K562 (cell line): ENCODE measurements around the gene ASPRV1. TPM values are rescaled to one million over a fixed set of nuclear protein-coding genes. Genes with fewer than 3 reads are reported as not detected.
A peak's percentile ranks its signal among the peaks of the same experiment; 100 is the strongest.

Experiments
- CTBP1 ChIP-seq: fragments of 450-650 bp; IDR thresholded peaks from 2 replicates; pipeline ENCODE4 v1.6.1; 2016; ENCODE audit warnings: borderline replicate concordance
- ELF4 ChIP-seq: fragments of 450-650 bp; formaldehyde crosslinking; IDR thresholded peaks from 2 replicates; pipeline ENCODE4 v1.4.0; 2022; ENCODE audit warnings: missing genetic modification characterization
- ESRRA ChIP-seq: fragments of 450-650 bp; IDR thresholded peaks from 2 replicates; pipeline ENCODE4 v1.6.1; 2014; ENCODE audit warnings: low read depth, mild to moderate bottlenecking, moderate library complexity, borderline replicate concordance
- FOSL1 ChIP-seq: fragments of 200-800 bp; sonication (Bioruptor generic); conservative IDR thresholded peaks from 2 replicates; pipeline ENCODE4 v1.6.1; 2016; ENCODE audit warnings: missing genetic modification characterization, missing compliant biosample characterization
- FOXA1 ChIP-seq: fragments of 450-650 bp; IDR thresholded peaks from 2 replicates; pipeline ENCODE4 v1.6.1; 2016; ENCODE audit warnings: mild to moderate bottlenecking, borderline replicate concordance
- FOXK1 ChIP-seq: sonication (generic); formaldehyde crosslinking; IDR thresholded peaks from 2 replicates; pipeline ENCODE4 v1.8.0; 2022; ENCODE audit warnings: missing genetic modification reagents, mild to moderate bottlenecking, borderline replicate concordance
- HDAC1 ChIP-seq, 2 experiments: fragments of 450-650 bp; IDR thresholded peaks; 2 replicates each; pipeline ENCODE4 v1.6.1; 2016 to 2017; ENCODE audit warnings: inconsistent platforms in 1 of 2, mild to moderate bottlenecking in 1 of 2, moderate library complexity in 1 of 2
- HNRNPL ChIP-seq: fragments of 200-400 bp; formaldehyde crosslinking; IDR thresholded peaks from 2 replicates; pipeline ENCODE4 v1.6.1; 2017; ENCODE audit warnings: low read depth, mild to moderate bottlenecking, low read length
- MYC ChIP-seq, 2 experiments: fragments of 250-450 bp in 1 of 2; sonication (Bioruptor Pico) in 1 of 2; IDR thresholded peaks; 2 replicates each; pipeline versions ENCODE4 v1.5.1 to v1.6.1; 2012 to 2021; ENCODE audit warnings: low read depth in 2 of 2, borderline replicate concordance in 1 of 2, improper control_type of control experiment in 1 of 2, low read length in 1 of 2, mild to moderate bottlenecking in 1 of 2, moderate library complexity in 1 of 2
- NCOA4 ChIP-seq: fragments of 450-650 bp; IDR thresholded peaks from 2 replicates; pipeline ENCODE4 v1.6.1; 2018; ENCODE audit warnings: mild to moderate bottlenecking; ENCODE audit not compliant: partially characterized antibody
- NFYB ChIP-seq: IDR thresholded peaks from 2 replicates; pipeline ENCODE4 v1.6.1; 2011; ENCODE audit warnings: mild to moderate bottlenecking, moderate library complexity; ENCODE audit not compliant: insufficient read length; ENCODE audit errors: extremely low read depth
- RERE ChIP-seq: sonication (generic); formaldehyde crosslinking; IDR thresholded peaks from 2 replicates; pipeline ENCODE4 v1.8.0; 2023; ENCODE audit warnings: missing genetic modification reagents, mild to moderate bottlenecking, borderline replicate concordance
- TRIM25 ChIP-seq: fragments of 450-650 bp; IDR thresholded peaks from 2 replicates; pipeline ENCODE4 v1.7.0; 2016; ENCODE audit warnings: borderline replicate concordance
- XRCC5 ChIP-seq: fragments of 200-400 bp; formaldehyde crosslinking; IDR thresholded peaks from 2 replicates; pipeline ENCODE4 v1.6.1; 2017; ENCODE audit warnings: low read depth, mild to moderate bottlenecking, low read length
- ZFX ChIP-seq: sonication (generic); formaldehyde crosslinking; IDR thresholded peaks from 2 replicates; pipeline ENCODE4 v1.8.0; 2022; ENCODE audit warnings: mild to moderate bottlenecking, missing genetic modification reagents, moderate library complexity
- ZMIZ1 ChIP-seq, 2 experiments: fragments of 150-350 bp in 1 of 2; IDR thresholded peaks; 2 replicates each; pipeline ENCODE4 v1.6.1; 2012 to 2016; ENCODE audit warnings: low read depth in 2 of 2, low read length in 2 of 2, mild to moderate bottlenecking in 1 of 2, moderate library complexity in 1 of 2
- ZNF561 ChIP-seq: fragments of 450-650 bp; formaldehyde crosslinking; conservative IDR thresholded peaks from 2 replicates; pipeline ENCODE4 v1.4.0; 2020; ENCODE audit warnings: mild to moderate bottlenecking, moderate library complexity
- polyA plus RNA-seq, 8 experiments: library from polyadenylated mRNA; depleted of rRNA in 4 of 8; stranded (reverse) in 5 of 8; unstranded in 3 of 8; fragments of >200 nt; fragmentation: Nextera tagmentation in 2 of 8; fragmentation: Illumina TruSeq in 1 of 8; extraction: Ambion mirVana in 2 of 8; extraction: Trizol in 1 of 8; gene quantifications; 2 replicates each; pipeline versions ENCODE4 v1.2.1 to v1.2.3, GENCODE V29; 2011 to 2014; ENCODE audit warnings: inconsistent platforms in 1 of 8, missing spikeins in 1 of 8
- total RNA-seq, 7 experiments: library from RNA; depleted of rRNA in 6 of 7; stranded (reverse); fragments of >200 nt in 6 of 7; fragmentation: Illumina TruSeq in 2 of 7; extraction: Trizol in 2 of 7; gene quantifications; 2 replicates each; pipeline versions ENCODE4 v1.2.1 to v1.2.3, GENCODE V29; 2011 to 2021; ENCODE audit warnings: low replicate concordance in 1 of 7

ASPRV1 gene
- total and polyA plus RNA-seq, 9 of the 15 experiments (the other 6 are each of a cell fraction or from before 2014, with no cell fraction given) = 0.17 to 0.72 (median 0.47) TPM; not detected in 1

GRCh38 chr2:70010576-70011111, 49.2 kb upstream of the ASPRV1 start (continued):
- no peak for TF ChIP-seq ZMIZ1 (IDR thresholded peaks at IDR 0.05; ENCODE audit: low read depth in 2 of 2, low read length in 2 of 2)
- TF ChIP-seq MYC (IDR thresholded peaks at IDR 0.05; ENCODE audit: low read depth, low read length) = no peak
- no peak for TF ChIP-seq MYC (CRISPR knock-in tag; IDR thresholded peaks at IDR 0.05; ENCODE audit: borderline replicate concordance, low read depth)
- TF ChIP-seq ZNF561 = no peak
- TF ChIP-seq FOXK1 (CRISPR knock-in tag) = no peak
- TF ChIP-seq FOSL1 (tag) = no peak; the same call in 1 of the 2 replicates
- TF ChIP-seq ZFX (CRISPR knock-in tag) = no peak
- TF ChIP-seq NCOA4 = no peak
- no peak for TF ChIP-seq ESRRA
- no peak for TF ChIP-seq NFYB
- no peak for TF ChIP-seq FOXA1
- TF ChIP-seq HNRNPL = no peak
- no peak for TF ChIP-seq ELF4
- TF ChIP-seq TRIM25 = no peak
- TF ChIP-seq RERE = no peak
- TF ChIP-seq HDAC1 (IDR thresholded peaks at IDR 0.05) = 0 out of 4 replicates have a peak, but pooled peaks of 1 of the 2 experiments have one; percentile 3
- TF ChIP-seq CTBP1 = no peak
- no peak for TF ChIP-seq XRCC5
